ENCODE measurements around the gene ACOT7. TPM values are rescaled to one million over a fixed set of nuclear protein-coding genes. Genes with fewer than 3 reads are reported as not detected.
A peak's percentile ranks its signal among the peaks of the same experiment; 100 is the strongest.

ACOT7 gene
- total RNA-seq, 1 donor from 2014 or later, result 8.6 TPM

DNA sequence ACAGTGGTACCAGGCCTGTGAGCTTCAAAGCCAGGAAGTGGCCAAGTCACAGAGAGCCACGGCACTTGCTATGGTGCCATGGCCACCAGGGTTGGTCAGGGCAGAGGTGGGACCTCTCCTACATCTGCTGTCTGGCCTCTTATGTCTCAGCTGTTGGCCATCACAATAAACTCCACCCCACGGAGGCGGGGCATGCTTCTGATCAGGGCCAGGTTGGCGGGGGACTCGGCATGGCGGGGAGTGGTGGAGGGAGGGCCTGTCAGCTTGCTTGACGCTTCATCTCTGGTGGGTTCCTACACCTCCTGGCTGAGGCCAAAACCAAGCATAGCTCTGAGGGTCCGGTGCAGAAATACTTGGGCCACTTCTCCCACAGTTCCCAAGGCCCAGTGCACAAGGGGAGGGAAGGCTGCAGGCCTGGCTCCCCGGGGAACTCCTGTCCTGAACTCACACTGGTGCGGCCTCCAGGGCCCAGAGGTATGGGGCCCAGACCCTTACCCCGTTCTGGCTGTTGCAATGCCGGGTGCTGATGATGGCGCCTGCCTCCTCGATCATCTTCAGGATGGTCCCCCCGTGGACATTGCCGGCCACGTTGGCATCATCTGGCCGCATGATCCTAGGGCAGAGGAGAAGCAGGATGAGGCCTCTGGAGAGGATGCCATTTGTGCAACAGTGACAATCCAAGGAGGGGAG lies 44.2 kb downstream of the ACOT7 start:
- no peak overlapping the region for H3K4me3 ChIP-seq
- no peaks in the 10 kb centered on the region for H3K36me3 ChIP-seq
- TF ChIP-seq, protein P1, sequence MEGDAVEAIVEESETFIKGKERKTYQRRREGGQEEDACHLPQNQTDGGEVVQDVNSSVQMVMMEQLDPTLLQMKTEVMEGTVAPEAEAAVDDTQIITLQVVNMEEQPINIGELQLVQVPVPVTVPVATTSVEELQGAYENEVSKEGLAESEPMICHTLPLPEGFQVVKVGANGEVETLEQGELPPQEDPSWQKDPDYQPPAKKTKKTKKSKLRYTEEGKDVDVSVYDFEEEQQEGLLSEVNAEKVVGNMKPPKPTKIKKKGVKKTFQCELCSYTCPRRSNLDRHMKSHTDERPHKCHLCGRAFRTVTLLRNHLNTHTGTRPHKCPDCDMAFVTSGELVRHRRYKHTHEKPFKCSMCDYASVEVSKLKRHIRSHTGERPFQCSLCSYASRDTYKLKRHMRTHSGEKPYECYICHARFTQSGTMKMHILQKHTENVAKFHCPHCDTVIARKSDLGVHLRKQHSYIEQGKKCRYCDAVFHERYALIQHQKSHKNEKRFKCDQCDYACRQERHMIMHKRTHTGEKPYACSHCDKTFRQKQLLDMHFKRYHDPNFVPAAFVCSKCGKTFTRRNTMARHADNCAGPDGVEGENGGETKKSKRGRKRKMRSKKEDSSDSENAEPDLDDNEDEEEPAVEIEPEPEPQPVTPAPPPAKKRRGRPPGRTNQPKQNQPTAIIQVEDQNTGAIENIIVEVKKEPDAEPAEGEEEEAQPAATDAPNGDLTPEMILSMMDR (IDR thresholded peaks at IDR 0.05; ENCODE audit: borderline replicate concordance), result no peak
- intact Hi-C loops (cut with micrococcal nuclease), result no loop called here
- H3K4me1 ChIP-seq, result peaks cover 62% of the 10 kb centered on the region
- DNase-seq, result no peak
- H3K27ac ChIP-seq (replicated peaks), result peak overlapping the region; percentile 77
- H3K27me3 ChIP-seq (ENCODE audit: low read depth), result no peaks in the 10 kb centered on the region
- no peaks in the 10 kb centered on the region for H3K9me3 ChIP-seq (replicated peaks)

DNA sequence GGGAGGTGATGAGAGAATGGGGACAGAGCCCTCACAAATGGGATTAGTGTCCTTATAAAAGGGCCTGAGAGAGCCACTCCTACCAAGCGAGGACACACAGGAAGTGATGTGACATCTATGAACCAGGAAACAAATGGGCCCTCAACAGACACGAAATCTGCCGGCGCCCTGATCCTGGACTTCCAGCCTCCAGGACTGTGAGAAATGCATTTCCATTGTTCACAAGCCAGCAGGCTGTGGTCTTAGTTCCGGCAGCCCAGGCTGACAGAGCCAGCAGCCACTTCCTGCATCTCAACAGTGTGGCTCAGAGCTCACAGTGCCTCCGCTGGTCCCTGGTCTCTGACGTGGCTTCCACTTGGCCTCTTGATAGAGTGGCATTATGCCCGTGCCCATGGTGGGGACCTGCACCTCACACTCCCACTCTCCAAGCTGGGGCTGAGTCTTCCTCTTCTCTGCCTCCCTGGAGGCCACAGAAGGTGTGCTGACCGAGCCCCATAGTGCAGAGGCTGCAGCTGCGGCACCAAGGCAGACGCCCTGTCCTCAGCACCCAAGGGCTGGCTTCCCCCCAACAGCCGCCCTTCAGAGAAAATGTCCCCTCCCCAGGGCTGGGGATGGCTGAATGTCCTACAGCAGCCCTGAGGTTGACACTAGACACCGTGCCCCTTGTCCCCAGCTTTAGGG lies 44.9 kb downstream of the ACOT7 start:
- TF ChIP-seq, protein P1 (IDR thresholded peaks at IDR 0.05; ENCODE audit: borderline replicate concordance), result no peak
- Histone ChIP-seq H3K36me3 (no peaks in the 10 kb centered on the region), H3K9me3 (replicated peaks) (no peaks in the 10 kb centered on the region), H3K27ac (replicated peaks) (peak overlapping the region; percentile 77), H3K4me3 (no peak overlapping the region), H3K27me3 (ENCODE audit: low read depth) (no peaks in the 10 kb centered on the region), H3K4me1 (peaks cover 54% of the 10 kb centered on the region)
- intact Hi-C loops (cut with micrococcal nuclease), result no loop called here
- peak; percentile 39 for DNase-seq

DNA sequence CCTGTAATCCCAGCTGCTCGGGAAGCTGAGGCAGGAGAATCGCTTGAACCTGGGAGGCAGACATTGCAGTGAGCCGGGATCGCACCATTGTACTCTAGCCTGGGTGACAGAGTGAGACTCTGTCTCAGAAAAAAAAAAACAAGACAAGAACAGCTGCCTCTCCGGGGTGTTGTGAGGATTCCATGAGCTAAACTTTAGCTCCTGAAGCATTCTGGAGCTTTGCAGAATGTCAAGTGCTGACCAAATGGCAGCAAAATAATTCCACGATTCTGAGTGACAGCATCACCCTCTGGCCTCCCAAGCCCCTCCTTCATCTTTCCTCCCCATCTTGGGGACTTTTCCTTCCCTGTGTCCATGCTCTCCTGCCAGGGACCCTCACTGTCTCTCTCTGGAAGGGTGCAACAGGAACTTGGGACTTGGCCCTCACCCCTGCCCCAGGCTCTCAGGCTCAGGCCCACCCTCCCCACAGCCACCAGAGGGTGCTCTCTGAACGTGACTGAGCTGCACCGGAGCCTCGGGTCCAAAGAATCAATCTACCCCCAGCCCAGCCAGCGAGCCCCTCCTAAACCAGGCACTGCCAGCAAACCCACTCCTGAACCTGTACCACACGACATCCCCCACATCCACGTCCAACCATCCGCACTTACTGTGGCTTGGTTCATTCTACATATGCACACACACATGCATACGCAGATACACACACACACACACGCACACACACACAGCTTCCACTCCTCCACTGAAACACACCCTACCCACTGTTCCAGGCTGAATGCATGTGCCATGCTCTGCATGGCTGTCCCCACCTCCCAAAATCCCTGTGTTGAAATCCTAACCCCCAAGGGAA lies 45.7 kb downstream of the ACOT7 start:
- intact Hi-C loops (cut with micrococcal nuclease), result no loop called here
- Histone ChIP-seq H3K27ac (replicated peaks) (peak overlapping the region; percentile 77), H3K9me3 (replicated peaks) (no peaks in the 10 kb centered on the region), H3K4me1 (peaks cover 46% of the 10 kb centered on the region), H3K27me3 (ENCODE audit: low read depth) (no peaks in the 10 kb centered on the region), H3K4me3 (no peak overlapping the region), H3K36me3 (no peaks in the 10 kb centered on the region)
- TF ChIP-seq, protein P1 (IDR thresholded peaks at IDR 0.05; ENCODE audit: borderline replicate concordance), result peak; percentile 75
- DNase-seq, result peak; percentile 32

DNA sequence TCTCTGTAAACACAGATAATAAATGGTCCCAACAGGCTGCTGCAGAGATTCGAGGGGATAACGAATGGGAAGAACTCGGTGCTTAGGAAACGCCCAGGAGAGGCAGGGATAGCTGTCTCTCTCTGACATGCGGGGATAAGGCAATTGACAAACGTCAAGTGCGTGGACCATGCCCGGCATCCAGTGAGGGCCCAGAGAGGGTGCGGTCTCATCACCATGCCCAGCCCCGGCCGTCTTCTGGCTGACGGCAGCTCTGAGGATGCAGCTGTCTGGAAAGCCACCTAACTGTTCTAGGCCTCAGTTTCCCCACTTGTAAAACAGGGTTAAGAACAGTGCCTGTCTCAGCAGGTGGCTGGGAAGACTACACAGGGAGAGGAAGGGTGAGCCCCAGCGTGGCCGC lies 48.1 kb downstream of the ACOT7 start:
- no peak for DNase-seq
- Histone ChIP-seq H3K9me3 (replicated peaks) (no peaks in the 10 kb centered on the region), H3K4me1 (peaks cover 22% of the 10 kb centered on the region), H3K36me3 (no peaks in the 10 kb centered on the region), H3K27ac (replicated peaks) (no peak overlapping the region), H3K4me3 (no peak overlapping the region), H3K27me3 (ENCODE audit: low read depth) (no peaks in the 10 kb centered on the region)
- TF ChIP-seq, protein P1 (IDR thresholded peaks at IDR 0.05; ENCODE audit: borderline replicate concordance), result no peak
- intact Hi-C loops (cut with micrococcal nuclease), result no loop called here

- intact Hi-C loops (cut with micrococcal nuclease), result no loop called here
- Histone ChIP-seq H3K27me3 (ENCODE audit: low read depth) (no peaks in the 10 kb centered on the region), H3K27ac (replicated peaks) (no peak overlapping the region), H3K9me3 (replicated peaks) (no peaks in the 10 kb centered on the region), H3K4me1 (peaks cover 19% of the 10 kb centered on the region), H3K4me3 (no peak overlapping the region), H3K36me3 (no peaks in the 10 kb centered on the region)
- DNase-seq, result no peak
- TF ChIP-seq, protein P1 (IDR thresholded peaks at IDR 0.05; ENCODE audit: borderline replicate concordance), result no peak
These were observed 48.6 kb downstream of the ACOT7 start for GRCh38 chr1:6345009-6345408.
